ENCODE measurements around the gene TXNIP. TPM values are rescaled to one million over a fixed set of nuclear protein-coding genes. Genes with fewer than 3 reads are reported as not detected.

TXNIP gene
- total and polyA plus RNA-seq, 8 donors: 105 to 491 (median 255) TPM

- no peak for TF ChIP-seq CTCF (IDR thresholded peaks at IDR 0.05)
- FAIRE-seq (no peak), DNase-seq (no peak), ATAC-seq (no peak)
- H3K36me3 ChIP-seq: no peaks in the 10 kb centered on the region
- H3K4me3 ChIP-seq: no peak overlapping the region
- no peaks in the 10 kb centered on the region for H3K9me3 ChIP-seq
- intact Hi-C loops (cut with DNase I): loop anchor here in 2 of 3 donors (5.0 to 10.0 kb wide), 4 partner anchors 33 to 168 kb away; partner anchors contain the start of gene NUDT17 (in 1 of the 2)
- 90 to 92% methylated on average over 8 of the region's 8 CpGs for WGBS, 2 donors
- no peaks in the 10 kb centered on the region for H3K27me3 ChIP-seq
- peaks cover 0 to 9% (median 0%) of the 10 kb centered on the region in 3 donors for H3K4me1 ChIP-seq
- no peak overlapping the region for H3K27ac ChIP-seq
Measured at GRCh38 chr1:146010126-146010738, 13.9 kb upstream of the TXNIP start.

- DNase-seq: no peak
- FAIRE-seq: no peak
Measured at GRCh38 chr1:146007489-146008133, 11.2 kb upstream of the TXNIP start.

GRCh38 chr1:146001709-146002108, 5.3 kb upstream of the TXNIP start:
- no peaks in the 10 kb centered on the region for H3K36me3 ChIP-seq
- ATAC-seq (no peak), DNase-seq (no peak), FAIRE-seq (no peak)
- no peak for TF ChIP-seq CTCF (IDR thresholded peaks at IDR 0.05)
- WGBS, 2 donors: 93 to 98% methylated on average over 2 of the region's 2 CpGs
- H3K4me1 ChIP-seq: peaks cover 16 to 26% (median 19%) of the 10 kb centered on the region in 3 donors
- no peaks in the 10 kb centered on the region for H3K27me3 ChIP-seq
- no peak overlapping the region for H3K4me3 ChIP-seq
- H3K9me3 ChIP-seq: no peaks in the 10 kb centered on the region
- H3K27ac ChIP-seq: no peak overlapping the region
- intact Hi-C loops (cut with DNase I): no loop called here

More at GRCh38 chr1:146007489-146008133, 11.2 kb upstream of the TXNIP start:
- 59 to 78% methylated on average over 8 of the region's 8 CpGs for WGBS, 2 donors
- Histone ChIP-seq H3K9me3 (no peaks in the 10 kb centered on the region), H3K4me1 (peaks cover 0 to 2% (median 0%) of the 10 kb centered on the region in 3 donors), H3K4me3 (no peak overlapping the region), H3K27me3 (no peaks in the 10 kb centered on the region), H3K27ac (peak overlapping the region in 2 of 4 donors; percentile 47 to 78), H3K36me3 (no peaks in the 10 kb centered on the region)
- TF ChIP-seq CTCF (IDR thresholded peaks at IDR 0.05): peak in 1 of 4 donors; percentile 2
- intact Hi-C loops (cut with DNase I): loop anchor here in 1 of 3 donors (2.0 kb wide), 1 partner anchor 33 kb away; no protein-coding TSS in a partner anchor
- ATAC-seq: no peak

- Histone ChIP-seq H3K27ac (peak overlapping the region; percentile 29 to 96 (median 85)), H3K27me3 (no peaks in the 10 kb centered on the region), H3K4me1 (peaks cover 16 to 26% (median 19%) of the 10 kb centered on the region in 3 donors), H3K36me3 (peaks cover 0 to 19% (median 5%) of the 10 kb centered on the region in 3 donors), H3K9me3 (no peaks in the 10 kb centered on the region), H3K4me3 (peak overlapping the region in 2 of 4 donors; percentile 9 to 93)
- intact Hi-C loops (cut with DNase I): no loop called here
- ATAC-seq (peak in 3 of 4 donors; percentile 7 to 51 (median 14)), FAIRE-seq (no peak), DNase-seq (peak in 4 of 6 donors; percentile 52 to 64 (median 58))
- TF ChIP-seq CTCF (IDR thresholded peaks at IDR 0.05): no peak
- 5% methylated on average over 5 of the region's 5 CpGs for WGBS, 2 donors
Measured at GRCh38 chr1:145999321-146000024, 3.1 kb upstream of the TXNIP start.
